ENCODE results near the gene ITIH5. TPM values are rescaled to one million over a fixed set of nuclear protein-coding genes. Genes with fewer than 3 reads are reported as not detected.

The ITIH5 gene
- total RNA-seq, 1 experiment from 2014 or later: not detected

DNA sequence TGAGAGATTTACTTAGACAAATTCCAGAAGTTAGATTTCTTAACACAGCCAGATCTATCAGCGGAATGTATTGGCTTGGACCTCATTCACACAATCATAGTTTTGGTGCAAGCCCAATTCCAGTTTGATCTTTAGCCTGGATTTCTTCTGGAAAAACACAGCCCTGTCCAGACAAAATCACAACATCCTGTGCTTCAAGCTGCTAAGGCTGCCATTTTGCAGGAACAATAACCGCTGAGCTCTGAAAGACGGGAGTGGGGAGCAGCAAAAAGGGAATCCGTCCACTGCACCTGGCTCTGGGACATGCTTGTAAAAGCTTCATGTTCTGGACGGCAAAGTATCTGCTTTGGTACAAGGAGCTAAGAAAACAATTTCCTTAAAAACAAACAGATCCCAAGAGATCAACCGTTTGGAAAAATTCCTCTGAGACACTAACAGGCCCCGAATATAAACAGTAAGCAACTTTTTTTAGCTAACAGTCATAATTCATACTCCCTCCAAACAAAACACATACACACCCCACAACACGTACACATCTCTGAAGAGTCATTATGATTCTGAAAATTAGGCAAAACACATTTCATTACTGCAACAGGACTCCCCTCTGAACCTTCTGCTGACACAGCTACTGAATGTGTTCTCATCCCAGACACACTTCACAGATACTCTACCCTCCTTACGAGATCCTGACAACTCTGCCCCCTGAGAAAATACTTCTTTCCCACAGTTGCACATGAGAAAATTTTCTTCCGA, 32.4 kb downstream of the ITIH5 start:
- DNase-seq (ENCODE audit: low read depth): no peak

GRCh38 chr10:7626283-7626682, 40.5 kb downstream of the ITIH5 start:
- no peak for DNase-seq (ENCODE audit: low read depth)

DNA sequence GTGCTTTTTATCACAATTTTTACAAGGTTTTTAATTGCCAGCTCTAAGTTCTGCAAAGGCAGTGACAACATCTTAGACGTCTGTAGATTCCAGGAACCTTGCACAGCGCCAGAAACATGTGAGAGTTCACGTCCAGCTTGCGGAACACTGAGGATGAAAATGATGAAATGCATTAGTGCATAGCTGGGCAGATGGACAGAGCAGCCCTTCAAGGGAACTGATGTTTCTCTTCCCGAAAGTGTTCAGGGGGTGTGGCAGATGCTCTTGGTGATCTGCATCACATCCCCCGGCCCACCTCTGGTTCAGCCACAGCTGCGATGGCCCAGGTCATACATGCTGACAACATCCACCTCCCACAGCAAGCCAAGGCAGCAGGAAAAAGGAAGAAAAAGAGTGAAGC, 40.9 kb downstream of the ITIH5 start:
- no peak for DNase-seq (ENCODE audit: low read depth)

DNA sequence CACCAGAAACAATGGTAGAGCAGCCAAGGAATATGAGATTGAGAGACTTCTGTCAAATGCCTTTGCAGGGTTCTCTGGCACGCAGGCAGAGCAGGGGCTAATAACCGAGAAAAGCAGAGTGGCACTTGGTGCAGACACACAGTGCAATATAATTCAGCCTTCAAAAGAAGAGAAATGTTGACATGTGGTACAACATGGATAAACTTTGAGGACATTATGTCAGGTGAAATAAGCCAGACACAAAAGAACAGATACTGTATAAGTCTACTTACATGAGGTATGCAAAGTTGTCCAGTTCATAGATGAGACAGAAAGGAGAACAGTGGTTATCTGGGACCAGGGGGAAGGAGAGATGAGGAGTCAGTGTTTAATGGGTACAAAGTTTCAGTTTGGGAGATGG, 41.8 kb downstream of the ITIH5 start:
- DNase-seq (ENCODE audit: low read depth): no peak

DNA sequence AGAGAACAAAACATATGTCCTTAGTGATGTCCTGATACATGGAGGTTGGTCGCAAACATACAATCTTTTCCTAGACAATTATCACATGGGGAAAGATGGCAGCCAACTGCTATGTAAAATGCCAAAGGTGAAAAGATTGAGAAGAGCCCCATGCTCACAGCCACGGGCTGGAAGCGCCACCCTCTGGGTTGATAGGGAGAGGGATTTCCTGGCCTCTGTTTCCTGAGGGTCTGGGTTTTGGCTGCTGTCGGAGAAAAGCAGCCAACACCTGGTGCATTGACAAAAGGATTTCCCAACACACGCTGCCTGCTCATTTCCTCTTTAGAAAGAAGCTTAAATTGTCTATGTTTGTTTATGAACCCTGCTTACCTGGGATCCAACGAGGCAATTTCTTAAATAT, 43.8 kb downstream of the ITIH5 start:
- DNase-seq (ENCODE audit: low read depth): no peak

- DNase-seq (ENCODE audit: low read depth): no peak
These were observed 48.3 kb downstream of the ITIH5 start for GRCh38 chr10:7618461-7618860.

DNA sequence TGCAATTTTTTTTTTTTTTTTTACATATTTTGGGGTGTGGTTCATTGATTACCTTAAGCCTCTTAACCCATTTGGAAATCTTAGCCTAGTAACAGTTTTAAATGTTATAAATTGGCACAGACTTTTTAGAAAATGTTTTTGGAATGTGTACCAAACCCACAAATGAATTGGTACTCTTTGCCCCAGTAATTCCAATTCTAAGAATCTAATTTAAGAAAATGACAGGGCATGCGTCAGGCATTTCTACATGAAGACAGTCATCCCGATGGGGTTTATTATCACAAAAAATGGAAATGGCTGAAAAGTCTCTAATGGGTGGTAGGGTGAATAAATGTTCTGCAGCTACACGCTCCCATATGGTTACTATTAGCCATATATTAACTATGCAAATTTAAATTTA, 54.9 kb downstream of the ITIH5 start:
- DNase-seq (ENCODE audit: low read depth): no peak

DNA sequence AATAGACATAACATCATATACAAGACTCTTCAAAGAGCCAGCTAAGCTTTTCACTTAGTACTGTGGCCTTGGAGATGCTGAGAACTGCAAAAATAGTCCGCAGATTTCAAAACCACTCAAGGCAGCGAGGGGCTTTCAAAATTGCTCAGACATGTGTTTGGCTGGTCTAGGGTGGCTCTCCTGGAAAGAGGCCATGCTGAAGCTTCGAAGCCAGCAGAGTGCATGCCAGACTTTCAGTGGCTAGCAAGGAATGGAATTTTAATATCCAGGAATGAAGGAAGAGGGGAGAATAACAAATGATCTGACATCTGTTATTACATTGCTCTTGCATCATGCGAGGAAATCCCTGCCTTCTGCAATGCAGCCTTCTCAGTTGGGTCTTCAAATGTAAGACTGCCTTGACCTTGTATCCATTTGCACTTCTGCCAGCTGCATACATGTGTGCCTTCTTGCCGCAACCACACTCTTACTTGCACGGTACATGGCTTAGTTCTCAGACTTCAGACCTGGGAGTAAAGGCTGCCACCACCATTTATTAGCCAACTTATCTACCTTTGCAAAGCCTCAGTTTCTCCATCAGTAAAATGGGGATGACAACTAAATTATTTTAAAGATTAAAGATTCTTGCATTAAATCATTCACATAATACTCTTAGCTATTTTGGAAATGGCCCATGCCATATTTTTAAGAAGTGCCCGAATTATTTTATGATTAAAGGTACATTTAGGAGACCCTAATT, 55.9 kb downstream of the ITIH5 start:
- DNase-seq (ENCODE audit: low read depth): no peak

- DNase-seq (ENCODE audit: low read depth): no peak
These were observed 56.7 kb downstream of the ITIH5 start for GRCh38 chr10:7610026-7610425.

DNA sequence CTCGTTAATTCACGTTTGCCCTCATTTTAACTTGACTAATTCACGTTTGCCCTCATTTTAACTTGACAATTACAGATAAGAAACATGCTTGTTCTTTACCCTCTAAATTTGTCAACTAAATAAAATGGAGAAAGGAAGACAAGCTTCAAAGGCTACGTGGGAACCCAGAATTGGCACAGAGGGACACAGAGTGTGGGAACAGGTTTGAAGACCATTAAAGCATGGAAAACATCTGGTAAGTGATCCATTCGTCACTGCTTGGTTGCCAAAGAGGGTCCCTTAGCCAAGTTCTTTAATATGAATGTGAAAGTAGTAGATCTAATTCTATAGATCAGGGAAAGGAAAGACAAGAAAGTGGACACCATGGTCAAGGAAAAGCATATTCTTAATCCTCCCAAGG, 57.2 kb downstream of the ITIH5 start:
- DNase-seq (ENCODE audit: low read depth): no peak

- DNase-seq (ENCODE audit: low read depth): no peak
These were observed 58.8 kb downstream of the ITIH5 start for GRCh38 chr10:7608001-7608400.

DNA sequence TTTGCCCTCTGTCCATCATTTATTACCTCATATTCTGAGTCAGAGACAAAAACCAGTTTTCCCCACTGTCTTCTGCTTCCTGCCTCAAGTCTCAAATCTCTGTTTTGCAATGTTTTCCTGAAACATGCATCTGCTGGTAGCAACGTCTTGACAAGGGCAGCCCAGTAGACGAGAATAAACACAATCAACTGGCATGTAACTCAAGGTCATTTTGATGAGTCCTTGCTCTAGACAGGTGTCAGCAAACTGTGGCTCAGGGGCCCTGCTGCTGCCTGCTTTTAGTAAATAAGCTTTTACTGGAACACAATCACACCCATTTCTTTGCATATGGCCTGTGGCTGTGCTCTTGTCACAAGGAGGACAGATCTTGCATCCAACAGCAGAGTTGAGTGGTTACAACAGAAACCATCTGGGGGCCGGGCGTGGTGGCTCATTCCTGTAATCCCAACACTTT, 59.8 kb downstream of the ITIH5 start:
- no peak for DNase-seq (ENCODE audit: low read depth)

DNA sequence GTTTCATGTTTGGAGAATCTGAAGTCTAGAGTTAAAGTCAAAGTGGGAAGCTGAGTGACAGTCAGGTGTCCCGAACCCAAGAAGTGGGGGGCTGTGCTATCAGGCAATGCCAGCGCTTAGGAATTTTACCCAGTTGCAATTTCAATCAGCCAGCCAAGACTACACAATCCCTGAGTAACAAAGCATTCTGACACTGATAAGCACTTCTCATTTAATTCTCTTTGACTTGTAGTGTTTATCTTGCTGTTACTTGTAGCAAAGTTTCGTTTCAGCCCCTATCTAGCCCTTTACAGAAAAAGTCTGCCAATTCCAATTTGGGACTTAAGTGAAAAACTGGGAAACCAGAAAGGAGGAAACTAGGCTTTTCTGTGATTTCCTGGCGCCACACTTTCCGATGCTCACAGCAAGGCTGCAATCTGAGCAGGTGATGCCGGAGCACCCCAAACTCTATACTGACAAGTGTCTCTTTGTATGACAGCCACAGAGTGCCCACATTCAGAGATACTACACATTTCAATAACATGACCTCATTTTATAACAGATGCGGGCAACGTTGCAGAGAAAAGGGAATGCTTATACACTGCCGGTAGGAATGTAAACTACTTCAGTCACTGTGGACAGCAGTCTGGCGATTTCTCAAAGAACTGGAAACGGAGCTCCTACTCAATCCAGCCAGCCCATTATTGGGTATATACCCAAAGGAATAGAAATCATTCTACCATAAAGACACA, 61.0 kb downstream of the ITIH5 start:
- no peak for DNase-seq (ENCODE audit: low read depth)

DNA sequence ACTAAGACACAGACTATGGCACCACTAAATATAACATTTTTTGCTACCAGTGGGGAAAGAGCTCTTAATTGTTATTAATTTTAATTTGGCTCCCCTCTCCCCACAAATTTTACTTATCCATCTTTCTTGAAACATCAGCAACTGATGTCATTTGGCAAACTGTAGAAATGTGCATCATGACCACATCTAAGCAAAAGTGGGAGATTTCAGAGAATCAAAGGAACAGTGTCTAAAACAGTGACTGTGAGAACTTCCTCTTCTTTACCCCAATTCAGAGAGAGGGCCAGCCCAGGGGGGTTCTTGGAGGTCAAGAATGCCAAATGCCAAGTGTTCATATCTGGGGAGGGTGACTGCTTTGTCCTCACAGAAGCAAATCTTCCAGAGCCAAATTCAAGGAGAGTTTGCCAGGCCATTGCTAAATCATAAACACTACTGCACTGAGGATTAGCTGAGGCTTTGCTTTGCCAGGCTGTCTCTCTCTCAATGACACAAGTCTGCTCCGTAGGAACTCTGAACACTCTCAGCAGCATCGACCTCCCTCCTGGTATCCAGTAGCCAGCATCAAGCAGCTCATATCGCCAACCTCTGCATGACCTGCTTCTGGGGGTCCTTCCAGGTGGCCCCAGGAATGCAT, 65.6 kb downstream of the ITIH5 start:
- no peak for DNase-seq (ENCODE audit: low read depth)

GRCh38 chr10:7598771-7599170, 68.0 kb downstream of the ITIH5 start:
- DNase-seq (ENCODE audit: low read depth): no peak

GRCh38 chr10:7596356-7596755, 70.4 kb downstream of the ITIH5 start:
- no peak for DNase-seq (ENCODE audit: low read depth)

DNA sequence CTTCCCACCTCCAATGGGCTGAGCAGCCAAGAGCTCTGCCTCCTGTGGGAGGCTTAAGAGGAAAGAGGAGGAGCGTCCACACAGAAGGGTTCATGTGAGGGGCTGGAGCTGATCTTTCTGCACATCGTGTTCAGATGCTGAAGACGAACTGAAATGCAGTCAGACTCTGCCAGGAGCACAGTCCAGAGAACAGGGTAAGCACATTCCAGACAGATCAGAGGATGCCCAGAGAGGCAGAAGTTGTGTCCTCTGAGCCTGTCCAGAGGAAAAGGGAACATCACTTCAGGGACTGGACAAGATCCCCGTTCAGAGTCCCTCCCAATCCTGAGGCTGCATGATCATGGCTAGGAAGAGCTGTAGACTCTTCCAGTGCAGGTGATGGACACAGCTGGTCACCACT, 72.9 kb downstream of the ITIH5 start:
- DNase-seq (ENCODE audit: low read depth): no peak

DNA sequence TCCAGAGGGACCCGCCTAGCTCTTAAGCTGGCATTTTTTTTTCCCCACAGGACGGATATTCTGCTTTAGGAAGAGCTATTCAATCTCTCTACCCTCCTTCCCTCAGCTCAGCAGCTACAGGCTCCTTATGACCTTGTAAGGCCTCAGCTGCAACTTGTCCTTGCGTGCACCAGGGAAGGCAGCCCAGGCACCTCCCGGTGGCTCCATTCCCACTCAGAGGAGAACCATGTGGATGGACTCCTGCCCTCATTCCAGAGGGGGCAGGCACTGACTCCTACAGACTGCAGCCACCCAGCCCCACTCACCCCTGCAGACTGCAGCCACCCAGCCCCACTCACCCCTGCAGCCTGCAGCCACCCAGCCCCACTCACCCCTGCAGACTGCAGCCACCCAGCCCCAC, 73.7 kb downstream of the ITIH5 start:
- DNase-seq (ENCODE audit: low read depth): no peak

DNA sequence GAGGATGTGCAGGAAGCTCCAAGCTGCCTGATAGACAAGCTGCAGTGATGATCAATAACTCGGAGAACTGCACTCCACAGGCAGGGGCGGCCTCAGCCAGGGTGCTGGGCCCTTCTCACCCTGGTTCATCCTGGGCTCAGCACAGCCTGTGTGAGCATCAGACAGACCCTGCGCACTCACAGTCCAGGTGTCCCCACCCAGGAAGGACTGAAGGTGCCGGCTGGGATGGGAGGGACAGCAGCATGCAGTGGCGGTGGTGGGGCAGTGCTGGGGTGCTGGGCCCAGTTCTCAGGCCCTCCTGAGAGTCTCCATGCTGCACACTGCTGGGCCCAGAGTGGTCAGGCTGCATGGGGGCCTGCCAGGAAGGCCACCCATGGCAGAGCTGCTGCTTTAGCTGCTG, 74.1 kb downstream of the ITIH5 start:
- DNase-seq (ENCODE audit: low read depth): no peak

GRCh38 chr10:7590271-7590670, 76.5 kb downstream of the ITIH5 start:
- no peak for DNase-seq (ENCODE audit: low read depth)

DNA sequence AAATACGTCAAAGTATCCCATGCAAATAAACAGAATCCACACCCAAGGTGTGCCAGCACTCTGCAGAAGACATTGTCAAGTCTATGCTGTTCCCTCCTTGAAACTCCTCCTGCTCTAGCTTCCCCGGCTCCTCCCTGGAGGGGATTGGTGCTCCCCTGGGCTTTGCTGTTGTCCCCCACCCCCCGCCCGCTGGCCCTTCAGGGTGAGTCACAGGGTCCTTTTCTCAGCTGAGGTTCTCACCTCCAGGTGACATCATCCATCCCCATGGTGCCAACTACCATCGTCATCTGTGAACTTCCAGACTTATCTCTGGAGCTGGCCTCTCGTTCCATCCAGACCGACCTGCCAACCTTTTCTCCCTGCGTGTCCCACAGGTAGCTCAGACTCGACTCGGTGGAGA, 77.0 kb downstream of the ITIH5 start:
- no peak for DNase-seq (ENCODE audit: low read depth)

DNA sequence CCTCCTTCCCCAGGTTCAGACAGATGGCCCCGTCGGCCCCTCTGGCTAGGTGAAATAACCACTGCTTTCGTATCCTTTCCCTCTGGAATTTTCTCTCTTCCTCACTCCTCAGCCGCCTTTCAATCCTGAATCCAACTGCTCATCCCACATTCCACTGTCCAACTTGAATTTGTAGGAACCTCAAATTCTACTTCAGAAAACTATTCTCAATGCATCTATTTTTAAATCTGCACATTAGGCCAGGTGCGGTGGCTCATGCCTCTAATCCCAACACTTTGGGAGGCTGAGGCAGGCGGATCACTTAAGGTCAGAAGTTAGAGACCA, 78.9 kb downstream of the ITIH5 start:
- DNase-seq (ENCODE audit: low read depth): no peak
